ENCODE data around the gene FCN1. TPM values are rescaled to one million over a fixed set of nuclear protein-coding genes. Genes with fewer than 3 reads are reported as not detected.

FCN1 gene
- total and polyA plus RNA-seq, 2 experiments from 2014 or later: not detected

GRCh38 chr9:134965851-134966250, 48.1 kb upstream of the FCN1 start:
- Histone ChIP-seq H4K20me1 (ENCODE audit: insufficient read depth, poor library complexity, severe bottlenecking) (no peaks in the 10 kb centered on the region), H2AFZ (no peak overlapping the region), H3K9me2 (replicated peaks; ENCODE audit: insufficient read depth) (no peaks in the 10 kb centered on the region), H3K79me2 (no peaks in the 10 kb centered on the region), H3K4me3 (no peak overlapping the region), H3K27me3 (no peaks in the 10 kb centered on the region), H3K9me3 (ENCODE audit: low read depth) (no peaks in the 10 kb centered on the region), H3K36me3 (replicated peaks; ENCODE audit: insufficient read depth, low read depth) (no peaks in the 10 kb centered on the region), H3K4me2 (no peak overlapping the region), H3K27ac (no peak overlapping the region), H3K4me1 (ENCODE audit: insufficient read depth) (no peaks in the 10 kb centered on the region)
- 95% methylated on average over 6 of the region's 6 CpGs for WGBS (ENCODE audit: low lambda C conversion rate, missing lambda C conversion rate)
- DNase-seq (ENCODE audit: low spot score): no peak
- no peak for TF ChIP-seq EZH2phosphoT487 (IDR thresholded peaks at IDR 0.05; ENCODE audit: low read depth, severe bottlenecking, unreplicated experiment)
- no peak for TF ChIP-seq CTCF (IDR thresholded peaks at IDR 0.05; ENCODE audit: poor library complexity)
- no peak for TF ChIP-seq EZH2 (IDR thresholded peaks at IDR 0.05; ENCODE audit: borderline replicate concordance)

DNA sequence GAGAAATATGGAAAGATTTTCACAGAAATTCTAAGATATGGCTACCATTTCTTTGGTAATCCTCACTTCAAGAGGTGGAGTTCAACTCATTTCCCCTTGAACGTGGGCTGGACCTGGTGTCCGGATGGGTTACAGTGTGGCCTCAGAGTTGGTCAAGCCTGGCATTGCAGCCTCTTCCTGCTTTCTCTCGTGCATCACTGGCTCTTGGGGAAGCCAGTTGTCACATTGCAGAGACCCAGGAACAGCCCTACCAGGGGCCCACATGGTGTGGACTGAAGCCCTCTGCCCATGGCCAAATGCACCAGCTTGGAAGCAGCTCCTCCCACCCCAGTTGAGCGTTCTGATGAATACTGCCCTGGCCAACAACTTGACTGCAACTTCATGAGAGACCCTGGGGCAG, 47.7 kb upstream of the FCN1 start:
- Histone ChIP-seq H3K9me2 (replicated peaks; ENCODE audit: insufficient read depth) (no peaks in the 10 kb centered on the region), H2AFZ (no peak overlapping the region), H3K79me2 (no peaks in the 10 kb centered on the region), H3K4me3 (no peak overlapping the region), H3K27ac (no peak overlapping the region), H3K9me3 (ENCODE audit: low read depth) (no peaks in the 10 kb centered on the region), H3K4me2 (no peak overlapping the region), H3K4me1 (ENCODE audit: insufficient read depth) (no peaks in the 10 kb centered on the region), H3K36me3 (replicated peaks; ENCODE audit: insufficient read depth, low read depth) (no peaks in the 10 kb centered on the region), H4K20me1 (ENCODE audit: insufficient read depth, poor library complexity, severe bottlenecking) (no peaks in the 10 kb centered on the region), H3K27me3 (no peaks in the 10 kb centered on the region)
- no peak for DNase-seq (ENCODE audit: low spot score)
- TF ChIP-seq EZH2phosphoT487 (IDR thresholded peaks at IDR 0.05; ENCODE audit: low read depth, severe bottlenecking, unreplicated experiment) (no peak), CTCF (IDR thresholded peaks at IDR 0.05; ENCODE audit: poor library complexity) (no peak), EZH2 (IDR thresholded peaks at IDR 0.05; ENCODE audit: borderline replicate concordance) (no peak)
- WGBS (ENCODE audit: low lambda C conversion rate, missing lambda C conversion rate): 83% methylated on average over 4 of the region's 4 CpGs

DNA sequence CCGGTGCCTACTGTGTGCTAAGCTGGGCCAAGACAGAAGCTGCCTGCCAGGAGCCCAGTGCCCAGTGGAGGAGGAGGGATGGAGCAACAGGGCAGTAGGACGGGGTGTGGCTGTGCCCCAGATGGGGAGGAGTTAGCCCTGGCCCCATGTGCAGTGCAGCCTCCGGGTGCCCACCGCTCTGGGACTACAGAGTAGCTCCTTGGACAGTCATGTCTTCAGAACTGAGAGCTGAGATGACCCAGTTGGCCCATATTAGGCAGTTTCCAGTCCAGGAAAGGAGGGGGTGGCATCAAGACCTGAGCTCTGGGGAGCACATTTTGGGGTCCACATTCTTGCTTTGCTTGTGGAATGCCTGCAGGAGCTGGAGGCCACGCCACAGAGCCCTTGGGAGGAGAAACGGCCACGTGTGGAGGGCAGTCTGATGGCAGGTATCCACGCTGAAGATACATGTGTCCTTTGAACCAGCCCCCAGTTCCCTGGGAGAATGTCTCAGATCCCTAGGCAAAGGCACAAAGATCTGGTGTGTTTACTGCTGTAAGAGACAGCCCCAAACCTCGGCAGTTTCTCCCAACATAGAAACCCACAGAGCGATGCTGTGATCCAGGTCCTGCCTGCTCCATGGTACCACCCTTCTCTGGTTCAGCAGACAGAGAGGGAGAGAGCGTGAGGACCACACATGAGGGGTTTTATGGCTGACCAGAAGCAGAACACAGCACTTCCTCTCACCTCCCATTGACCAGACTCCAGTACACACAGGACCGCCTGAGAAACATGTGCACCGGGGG, 46.8 kb upstream of the FCN1 start:
- no peak overlapping the region for H3K4me2 ChIP-seq
- 80% methylated on average over 13 of the region's 13 CpGs for WGBS (ENCODE audit: low lambda C conversion rate, missing lambda C conversion rate)
- H3K36me3 ChIP-seq (replicated peaks; ENCODE audit: insufficient read depth, low read depth): no peaks in the 10 kb centered on the region
- TF ChIP-seq EZH2 (IDR thresholded peaks at IDR 0.05; ENCODE audit: borderline replicate concordance): no peak
- no peak for TF ChIP-seq CTCF (IDR thresholded peaks at IDR 0.05; ENCODE audit: poor library complexity)
- no peak for TF ChIP-seq EZH2phosphoT487 (IDR thresholded peaks at IDR 0.05; ENCODE audit: low read depth, severe bottlenecking, unreplicated experiment)
- no peaks in the 10 kb centered on the region for H3K79me2 ChIP-seq
- H3K27ac ChIP-seq: no peak overlapping the region
- no peaks in the 10 kb centered on the region for H3K27me3 ChIP-seq
- H3K4me1 ChIP-seq (ENCODE audit: insufficient read depth): no peaks in the 10 kb centered on the region
- H3K4me3 ChIP-seq: no peak overlapping the region
- no peaks in the 10 kb centered on the region for H4K20me1 ChIP-seq (ENCODE audit: insufficient read depth, poor library complexity, severe bottlenecking)
- no peaks in the 10 kb centered on the region for H3K9me2 ChIP-seq (replicated peaks; ENCODE audit: insufficient read depth)
- H3K9me3 ChIP-seq (ENCODE audit: low read depth): no peaks in the 10 kb centered on the region
- DNase-seq (ENCODE audit: low spot score): no peak
- no peak overlapping the region for H2AFZ ChIP-seq
